ENCODE results near the gene TKFC.

The TKFC gene

GRCh38 chr11:61356706-61357105 lies 23.7 kb downstream of the TKFC start:
- Histone ChIP-seq H3K18ac (ENCODE audit: low read length) (no peak overlapping the region), H3K23ac (ENCODE audit: low read depth, low read length, poor library complexity) (no peak overlapping the region), H3K4me1 (ENCODE audit: control insufficient read depth in 2 of 2, insufficient read depth in 1 of 2, low read depth in 1 of 2, low read length in 2 of 2) (peaks cover 2 to 4% of the 10 kb centered on the region in 2 donors), H2AK5ac (ENCODE audit: low read depth, low read length) (no peak overlapping the region), H2AFZ (ENCODE audit: low read length) (no peak overlapping the region), H4K91ac (ENCODE audit: low read depth, low read length, poor library complexity) (no peak overlapping the region), H2BK5ac (ENCODE audit: low read length) (no peak overlapping the region), H2BK120ac (ENCODE audit: low read depth, low read length) (no peak overlapping the region), H3K9ac (ENCODE audit: low read depth, low read length, poor library complexity) (no peak overlapping the region), H3K4me2 (ENCODE audit: insufficient read depth, low read length, poor library complexity, severe bottlenecking) (no peak overlapping the region), H3K4me3 (ENCODE audit: low read length in 2 of 2) (no peak overlapping the region), H3K27me3 (ENCODE audit: control insufficient read depth in 3 of 3, insufficient read depth in 3 of 3, low read depth in 1 of 3, low read length in 3 of 3) (no peaks in the 10 kb centered on the region), H2BK15ac (ENCODE audit: low read length) (no peak overlapping the region), H4K8ac (ENCODE audit: low read depth, low read length) (no peak overlapping the region), H3K14ac (ENCODE audit: low read length) (no peak overlapping the region), H2BK12ac (ENCODE audit: low read length) (no peak overlapping the region), H3K36me3 (replicated peaks in 1 of 2; ENCODE audit: control insufficient read depth in 2 of 2, insufficient read depth in 2 of 2, low read length in 2 of 2) (peaks cover 1 to 19% of the 10 kb centered on the region in 2 donors), H3K9me3 (replicated peaks in 1 of 2; ENCODE audit: control insufficient read depth in 2 of 2, insufficient read depth in 1 of 2, low read depth in 1 of 2, low read length in 2 of 2) (peaks cover 0 to 3% of the 10 kb centered on the region in 2 donors), H3K27ac (replicated peaks; ENCODE audit: low read length) (no peak overlapping the region), H3K79me1 (ENCODE audit: low read depth, low read length) (peaks cover 4% of the 10 kb centered on the region), H3K4ac (ENCODE audit: low read length) (no peak overlapping the region)
- WGBS, 2 donors (ENCODE audit: extremely low coverage in 2 of 2, insufficient read length in 2 of 2, insufficient replicate concordance in 1 of 2): no CpG with 5 or more reads among the region's 4 CpGs
- no peak for DNase-seq (ENCODE audit: low spot score)

GRCh38 chr11:61357233-61357893 lies 24.3 kb downstream of the TKFC start:
- H3K4ac ChIP-seq (ENCODE audit: low read length): no peak overlapping the region
- H3K79me1 ChIP-seq (ENCODE audit: low read depth, low read length): peaks cover 4% of the 10 kb centered on the region
- no peak for DNase-seq (ENCODE audit: low spot score)
- no peak overlapping the region for H2BK5ac ChIP-seq (ENCODE audit: low read length)
- no peak overlapping the region for H3K4me3 ChIP-seq (ENCODE audit: low read length in 2 of 2)
- no peak overlapping the region for H4K8ac ChIP-seq (ENCODE audit: low read depth, low read length)
- H2BK15ac ChIP-seq (ENCODE audit: low read length): no peak overlapping the region
- no peak overlapping the region for H3K9ac ChIP-seq (ENCODE audit: low read depth, low read length, poor library complexity)
- no peak overlapping the region for H3K23ac ChIP-seq (ENCODE audit: low read depth, low read length, poor library complexity)
- no peak overlapping the region for H3K18ac ChIP-seq (ENCODE audit: low read length)
- H2BK120ac ChIP-seq (ENCODE audit: low read depth, low read length): no peak overlapping the region
- no CpG with 5 or more reads among the region's 9 CpGs for WGBS, 2 donors (ENCODE audit: extremely low coverage in 2 of 2, insufficient read length in 2 of 2, insufficient replicate concordance in 1 of 2)
- no peak overlapping the region for H2AFZ ChIP-seq (ENCODE audit: low read length)
- no peak overlapping the region for H2AK5ac ChIP-seq (ENCODE audit: low read depth, low read length)
- H3K36me3 ChIP-seq (replicated peaks in 1 of 2; ENCODE audit: control insufficient read depth in 2 of 2, insufficient read depth in 2 of 2, low read length in 2 of 2): peaks cover 1 to 15% of the 10 kb centered on the region in 2 donors
- no peak overlapping the region for H2BK12ac ChIP-seq (ENCODE audit: low read length)
- no peak overlapping the region for H3K4me2 ChIP-seq (ENCODE audit: insufficient read depth, low read length, poor library complexity, severe bottlenecking)
- H3K27ac ChIP-seq (replicated peaks; ENCODE audit: low read length): no peak overlapping the region
- H3K27me3 ChIP-seq (ENCODE audit: control insufficient read depth in 3 of 3, insufficient read depth in 3 of 3, low read depth in 1 of 3, low read length in 3 of 3): no peaks in the 10 kb centered on the region
- H3K14ac ChIP-seq (ENCODE audit: low read length): no peak overlapping the region
- H3K9me3 ChIP-seq (replicated peaks in 1 of 2; ENCODE audit: control insufficient read depth in 2 of 2, insufficient read depth in 1 of 2, low read depth in 1 of 2, low read length in 2 of 2): peaks cover 0 to 3% of the 10 kb centered on the region in 2 donors
- peaks cover 2 to 4% of the 10 kb centered on the region in 2 donors for H3K4me1 ChIP-seq (ENCODE audit: control insufficient read depth in 2 of 2, insufficient read depth in 1 of 2, low read depth in 1 of 2, low read length in 2 of 2)
- H4K91ac ChIP-seq (ENCODE audit: low read depth, low read length, poor library complexity): no peak overlapping the region

DNA sequence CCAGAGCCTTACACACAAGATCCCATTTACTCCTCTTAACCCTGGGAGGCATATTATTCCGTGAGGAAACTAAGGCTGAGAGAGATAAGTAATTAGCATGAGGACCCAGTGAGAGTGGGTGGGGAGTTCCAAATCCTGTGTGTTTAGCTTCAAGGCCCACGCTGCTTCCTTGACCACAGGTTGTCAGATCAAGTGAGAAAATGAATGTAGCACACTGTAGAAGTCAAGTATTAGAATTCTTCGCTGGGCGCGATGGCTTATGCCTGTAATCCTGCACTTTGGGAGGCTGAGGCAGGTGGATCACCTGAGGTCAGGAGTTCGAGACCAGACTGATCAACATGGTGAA lies 24.8 kb downstream of the TKFC start:
- Histone ChIP-seq H3K4me1 (ENCODE audit: control insufficient read depth in 2 of 2, insufficient read depth in 1 of 2, low read depth in 1 of 2, low read length in 2 of 2) (peaks cover 2 to 4% of the 10 kb centered on the region in 2 donors), H4K8ac (ENCODE audit: low read depth, low read length) (no peak overlapping the region), H2BK120ac (ENCODE audit: low read depth, low read length) (no peak overlapping the region), H3K18ac (ENCODE audit: low read length) (no peak overlapping the region), H2BK12ac (ENCODE audit: low read length) (no peak overlapping the region), H3K14ac (ENCODE audit: low read length) (no peak overlapping the region), H3K4me2 (ENCODE audit: insufficient read depth, low read length, poor library complexity, severe bottlenecking) (no peak overlapping the region), H3K79me1 (ENCODE audit: low read depth, low read length) (peaks cover 4% of the 10 kb centered on the region), H2BK15ac (ENCODE audit: low read length) (no peak overlapping the region), H4K91ac (ENCODE audit: low read depth, low read length, poor library complexity) (no peak overlapping the region), H2AK5ac (ENCODE audit: low read depth, low read length) (no peak overlapping the region), H3K9me3 (replicated peaks in 1 of 2; ENCODE audit: control insufficient read depth in 2 of 2, insufficient read depth in 1 of 2, low read depth in 1 of 2, low read length in 2 of 2) (peaks cover 0 to 3% of the 10 kb centered on the region in 2 donors), H3K27ac (replicated peaks; ENCODE audit: low read length) (no peak overlapping the region), H3K4ac (ENCODE audit: low read length) (no peak overlapping the region), H3K4me3 (ENCODE audit: low read length in 2 of 2) (no peak overlapping the region), H2BK5ac (ENCODE audit: low read length) (no peak overlapping the region), H2AFZ (ENCODE audit: low read length) (no peak overlapping the region), H3K9ac (ENCODE audit: low read depth, low read length, poor library complexity) (no peak overlapping the region), H3K36me3 (replicated peaks in 1 of 2; ENCODE audit: control insufficient read depth in 2 of 2, insufficient read depth in 2 of 2, low read length in 2 of 2) (peaks cover 1 to 10% of the 10 kb centered on the region in 2 donors), H3K27me3 (ENCODE audit: control insufficient read depth in 3 of 3, insufficient read depth in 3 of 3, low read depth in 1 of 3, low read length in 3 of 3) (no peaks in the 10 kb centered on the region), H3K23ac (ENCODE audit: low read depth, low read length, poor library complexity) (no peak overlapping the region)
- DNase-seq (ENCODE audit: low spot score): no peak
- no CpG with 5 or more reads among the region's 6 CpGs for WGBS, 2 donors (ENCODE audit: extremely low coverage in 2 of 2, insufficient read length in 2 of 2, insufficient replicate concordance in 1 of 2)

DNA sequence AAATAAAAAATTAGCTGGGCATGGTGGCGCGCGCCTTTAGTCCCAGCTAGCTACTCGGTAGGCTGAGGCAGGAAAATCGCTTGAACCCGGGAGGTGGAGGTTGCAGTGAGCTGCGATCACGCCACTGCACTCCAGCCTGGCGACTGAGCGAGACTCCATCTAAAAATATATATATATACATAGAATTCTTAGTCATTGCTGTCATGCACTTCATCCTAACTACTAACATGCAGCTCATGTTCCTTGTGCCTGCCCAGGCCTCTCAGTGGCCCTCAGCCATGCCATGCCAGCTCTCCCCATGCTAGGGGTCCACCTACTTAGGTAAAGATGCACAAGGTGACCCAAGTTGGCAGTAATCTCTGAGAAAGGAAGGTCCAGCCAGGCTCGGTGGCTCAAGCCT lies 25.5 kb downstream of the TKFC start:
- H3K4me3 ChIP-seq (ENCODE audit: low read length in 2 of 2): no peak overlapping the region
- H3K36me3 ChIP-seq (replicated peaks in 1 of 2; ENCODE audit: control insufficient read depth in 2 of 2, insufficient read depth in 2 of 2, low read length in 2 of 2): peaks cover 0 to 8% of the 10 kb centered on the region in 2 donors
- H3K4ac ChIP-seq (ENCODE audit: low read length): no peak overlapping the region
- no peak overlapping the region for H3K4me2 ChIP-seq (ENCODE audit: insufficient read depth, low read length, poor library complexity, severe bottlenecking)
- no peak overlapping the region for H2BK5ac ChIP-seq (ENCODE audit: low read length)
- no peaks in the 10 kb centered on the region for H3K27me3 ChIP-seq (ENCODE audit: control insufficient read depth in 3 of 3, insufficient read depth in 3 of 3, low read depth in 1 of 3, low read length in 3 of 3)
- no peak overlapping the region for H3K23ac ChIP-seq (ENCODE audit: low read depth, low read length, poor library complexity)
- no peak for DNase-seq (ENCODE audit: low spot score)
- H3K9ac ChIP-seq (ENCODE audit: low read depth, low read length, poor library complexity): no peak overlapping the region
- H4K91ac ChIP-seq (ENCODE audit: low read depth, low read length, poor library complexity): no peak overlapping the region
- H2BK15ac ChIP-seq (ENCODE audit: low read length): no peak overlapping the region
- H3K18ac ChIP-seq (ENCODE audit: low read length): no peak overlapping the region
- no CpG with 5 or more reads among the region's 11 CpGs for WGBS, 2 donors (ENCODE audit: extremely low coverage in 2 of 2, insufficient read length in 2 of 2, insufficient replicate concordance in 1 of 2)
- H3K14ac ChIP-seq (ENCODE audit: low read length): no peak overlapping the region
- H2BK12ac ChIP-seq (ENCODE audit: low read length): no peak overlapping the region
- H3K4me1 ChIP-seq (ENCODE audit: control insufficient read depth in 2 of 2, insufficient read depth in 1 of 2, low read depth in 1 of 2, low read length in 2 of 2): peaks cover 2 to 4% of the 10 kb centered on the region in 2 donors
- H3K9me3 ChIP-seq (replicated peaks in 1 of 2; ENCODE audit: control insufficient read depth in 2 of 2, insufficient read depth in 1 of 2, low read depth in 1 of 2, low read length in 2 of 2): no peaks in the 10 kb centered on the region
- H4K8ac ChIP-seq (ENCODE audit: low read depth, low read length): no peak overlapping the region
- H2AK5ac ChIP-seq (ENCODE audit: low read depth, low read length): no peak overlapping the region
- H3K27ac ChIP-seq (replicated peaks; ENCODE audit: low read length): no peak overlapping the region
- H3K79me1 ChIP-seq (ENCODE audit: low read depth, low read length): peaks cover 4% of the 10 kb centered on the region
- H2BK120ac ChIP-seq (ENCODE audit: low read depth, low read length): no peak overlapping the region
- H2AFZ ChIP-seq (ENCODE audit: low read length): no peak overlapping the region

Data from neuronal stem cell (in vitro differentiated cells).